Stimulated activated CD4-positive, alpha-beta T cell treated with anti-CD3 and anti-CD28 coated beads, Interleukin-2, amount 100 ng/mL, for 4 hours (primary cell): ENCODE results near the gene MTG1.
"Not testable (repeated sequence)": the region's sequence is repeated elsewhere in the genome, so short reads cannot be mapped to it uniquely, and the experiment has no call there.

Source experiments
- DNase-seq: peaks from one replicate; pipeline ENCODE4 v3.0.0-alpha.2; 2020; ENCODE audit warnings: low read depth

Gene MTG1

GRCh38 chr10:133424102-133424501 is 30.1 kb downstream of the MTG1 start:
- DNase-seq, result not testable (repeated sequence)

GRCh38 chr10:133424601-133425000 is 30.6 kb downstream of the MTG1 start, which contains the start of gene SPRN:
SPRN (minus strand) TSS chr10:133424625; CDS start chr10:133423681, 944 bp downstream.
- DNase-seq, result not testable (repeated sequence)

GRCh38 chr10:133429571-133429970 is 35.6 kb downstream of the MTG1 start:
- not testable (repeated sequence) for DNase-seq

- DNase-seq, result not testable (repeated sequence)
These were observed 38.1 kb downstream of the MTG1 start for GRCh38 chr10:133431888-133432613.

GRCh38 chr10:133432789-133433188 is 38.8 kb downstream of the MTG1 start:
- DNase-seq, result not testable (repeated sequence)

- DNase-seq, result no peak
These were observed 44.8 kb downstream of the MTG1 start for GRCh38 chr10:133438711-133439273.

- DNase-seq, result no peak
These were observed 45.8 kb downstream of the MTG1 start for GRCh38 chr10:133439517-133440461.

GRCh38 chr10:133440633-133441285 is 46.8 kb downstream of the MTG1 start:
- no peak for DNase-seq

GRCh38 chr10:133441356-133441755 is 47.4 kb downstream of the MTG1 start:
- DNase-seq, result not testable (repeated sequence)

GRCh38 chr10:133441780-133442179 is 47.8 kb downstream of the MTG1 start:
- no peak for DNase-seq

- no peak for DNase-seq
These were observed 48.4 kb downstream of the MTG1 start for GRCh38 chr10:133442191-133442966.

GRCh38 chr10:133442967-133443924 is 49.3 kb downstream of the MTG1 start:
- no peak for DNase-seq

GRCh38 chr10:133444342-133445267 is 50.6 kb downstream of the MTG1 start:
- no peak for DNase-seq

- no peak for DNase-seq
These were observed 51.3 kb downstream of the MTG1 start for GRCh38 chr10:133445268-133445732.

- DNase-seq, result no peak
These were observed 52.1 kb downstream of the MTG1 start for GRCh38 chr10:133445751-133446708.

- DNase-seq, result no peak
These were observed 53.0 kb downstream of the MTG1 start for GRCh38 chr10:133446979-133447378.

- DNase-seq, result no peak
These were observed 54.2 kb downstream of the MTG1 start for GRCh38 chr10:133448120-133448519.

GRCh38 chr10:133451346-133451745 is 57.4 kb downstream of the MTG1 start:
- DNase-seq, result no peak
